Measurements from ENCODE around the gene ZBTB4. TPM values are rescaled to one million over a fixed set of nuclear protein-coding genes. Genes with fewer than 3 reads are reported as not detected.

ZBTB4 gene
- 24.8 and 28.4 TPM in 2 replicates for total RNA-seq (2014; rRNA removed; shearing (Covaris generic))

- no peak for DNase-seq (ENCODE audit: low spot score)
Measured at GRCh38 chr17:7479213-7480088, at the start of gene ZBTB4. TSS of gene ZBTB4 (minus strand) at chr17:7479631. CDS start at chr17:7466801, 12,830 bp downstream.

GRCh38 chr17:7528842-7529241 lies 49.4 kb upstream of the ZBTB4 start:
- no peak for DNase-seq (ENCODE audit: low spot score)

GRCh38 chr17:7523033-7523432 lies 43.6 kb upstream of the ZBTB4 start:
- no peak for DNase-seq (ENCODE audit: low spot score)

- DNase-seq (ENCODE audit: low spot score): no peak
Measured at GRCh38 chr17:7515911-7516610, 36.6 kb upstream of the ZBTB4 start.

- no peak for DNase-seq (ENCODE audit: low spot score)
Measured at GRCh38 chr17:7513850-7514419, 34.5 kb upstream of the ZBTB4 start.

- no peak for DNase-seq (ENCODE audit: low spot score)
Measured at GRCh38 chr17:7512824-7513540, 33.6 kb upstream of the ZBTB4 start.

- no peak for DNase-seq (ENCODE audit: low spot score)
Measured at GRCh38 chr17:7512105-7512504, 32.7 kb upstream of the ZBTB4 start.

- DNase-seq (ENCODE audit: low spot score): no peak
Measured at GRCh38 chr17:7511108-7511507, 31.7 kb upstream of the ZBTB4 start.

- no peak for DNase-seq (ENCODE audit: low spot score)
Measured at GRCh38 chr17:7509937-7510336, 30.5 kb upstream of the ZBTB4 start.

- no peak for DNase-seq (ENCODE audit: low spot score)
Measured at GRCh38 chr17:7508846-7509245, 29.4 kb upstream of the ZBTB4 start.

GRCh38 chr17:7508145-7508544 lies 28.7 kb upstream of the ZBTB4 start:
- no peak for DNase-seq (ENCODE audit: low spot score)

GRCh38 chr17:7503521-7503920 lies 24.1 kb upstream of the ZBTB4 start:
- no peak for DNase-seq (ENCODE audit: low spot score)

- DNase-seq (ENCODE audit: low spot score): no peak
Measured at GRCh38 chr17:7502987-7503386, 23.6 kb upstream of the ZBTB4 start.

- no peak for DNase-seq (ENCODE audit: low spot score)
Measured at GRCh38 chr17:7502171-7502847, 22.9 kb upstream of the ZBTB4 start.

- DNase-seq (ENCODE audit: low spot score): no peak
Measured at GRCh38 chr17:7501729-7502128, 22.3 kb upstream of the ZBTB4 start.

- no peak for DNase-seq (ENCODE audit: low spot score)
Measured at GRCh38 chr17:7499161-7499560, 19.7 kb upstream of the ZBTB4 start.

GRCh38 chr17:7497636-7498035 lies 18.2 kb upstream of the ZBTB4 start:
- no peak for DNase-seq (ENCODE audit: low spot score)

GRCh38 chr17:7497228-7497627 lies 17.8 kb upstream of the ZBTB4 start:
- DNase-seq (ENCODE audit: low spot score): no peak

- no peak for DNase-seq (ENCODE audit: low spot score)
Measured at GRCh38 chr17:7496470-7497183, 17.2 kb upstream of the ZBTB4 start.

- DNase-seq (ENCODE audit: low spot score): no peak
Measured at GRCh38 chr17:7495906-7496434, 16.5 kb upstream of the ZBTB4 start.

GRCh38 chr17:7493941-7494340 lies 14.5 kb upstream of the ZBTB4 start:
- DNase-seq (ENCODE audit: low spot score): no peak

Data from A172 (cell line).